ENCODE results near the gene USP40.

The USP40 gene

DNA sequence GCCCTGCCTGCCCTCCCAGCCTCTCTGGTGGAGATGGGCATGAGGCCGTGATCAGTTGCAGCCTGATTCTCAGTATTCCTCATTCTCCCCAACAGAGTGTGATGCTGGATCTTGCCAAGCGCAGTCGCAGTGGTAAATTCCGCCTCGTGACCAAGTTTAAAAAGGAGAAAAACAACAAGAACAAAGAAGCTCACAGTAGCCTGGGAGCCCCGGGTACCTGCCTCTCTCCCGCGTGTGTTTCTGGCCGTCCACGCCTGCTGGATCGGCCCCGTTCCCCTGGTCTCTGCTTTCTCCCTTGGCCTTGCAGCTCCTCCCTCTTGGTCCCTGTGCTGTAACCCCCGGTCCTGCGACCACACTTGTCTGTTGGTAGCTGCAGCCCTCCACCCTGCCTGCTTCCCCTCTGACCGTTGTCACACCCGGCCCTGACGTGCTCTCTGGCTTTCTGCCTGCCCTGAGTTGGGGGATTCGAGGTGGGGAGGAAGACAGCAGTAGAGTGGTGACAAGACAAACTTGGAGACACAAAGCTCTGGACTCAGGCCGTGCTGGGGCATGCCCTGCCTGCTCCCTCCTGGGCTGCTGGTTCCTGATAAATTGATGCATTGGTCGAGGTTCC is 99.5 kb downstream of the USP40 start:
- DNase-seq (ENCODE audit: low read depth) = no peak
- H3K4me3 ChIP-seq (ENCODE audit: control insufficient read depth, low read depth, low read length) = no peak overlapping the region
- TF ChIP-seq, protein P1, sequence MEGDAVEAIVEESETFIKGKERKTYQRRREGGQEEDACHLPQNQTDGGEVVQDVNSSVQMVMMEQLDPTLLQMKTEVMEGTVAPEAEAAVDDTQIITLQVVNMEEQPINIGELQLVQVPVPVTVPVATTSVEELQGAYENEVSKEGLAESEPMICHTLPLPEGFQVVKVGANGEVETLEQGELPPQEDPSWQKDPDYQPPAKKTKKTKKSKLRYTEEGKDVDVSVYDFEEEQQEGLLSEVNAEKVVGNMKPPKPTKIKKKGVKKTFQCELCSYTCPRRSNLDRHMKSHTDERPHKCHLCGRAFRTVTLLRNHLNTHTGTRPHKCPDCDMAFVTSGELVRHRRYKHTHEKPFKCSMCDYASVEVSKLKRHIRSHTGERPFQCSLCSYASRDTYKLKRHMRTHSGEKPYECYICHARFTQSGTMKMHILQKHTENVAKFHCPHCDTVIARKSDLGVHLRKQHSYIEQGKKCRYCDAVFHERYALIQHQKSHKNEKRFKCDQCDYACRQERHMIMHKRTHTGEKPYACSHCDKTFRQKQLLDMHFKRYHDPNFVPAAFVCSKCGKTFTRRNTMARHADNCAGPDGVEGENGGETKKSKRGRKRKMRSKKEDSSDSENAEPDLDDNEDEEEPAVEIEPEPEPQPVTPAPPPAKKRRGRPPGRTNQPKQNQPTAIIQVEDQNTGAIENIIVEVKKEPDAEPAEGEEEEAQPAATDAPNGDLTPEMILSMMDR (conservative IDR thresholded peaks at IDR 0.05; ENCODE audit: control insufficient read depth, insufficient read depth, low read depth, low read length) = no peak

DNA sequence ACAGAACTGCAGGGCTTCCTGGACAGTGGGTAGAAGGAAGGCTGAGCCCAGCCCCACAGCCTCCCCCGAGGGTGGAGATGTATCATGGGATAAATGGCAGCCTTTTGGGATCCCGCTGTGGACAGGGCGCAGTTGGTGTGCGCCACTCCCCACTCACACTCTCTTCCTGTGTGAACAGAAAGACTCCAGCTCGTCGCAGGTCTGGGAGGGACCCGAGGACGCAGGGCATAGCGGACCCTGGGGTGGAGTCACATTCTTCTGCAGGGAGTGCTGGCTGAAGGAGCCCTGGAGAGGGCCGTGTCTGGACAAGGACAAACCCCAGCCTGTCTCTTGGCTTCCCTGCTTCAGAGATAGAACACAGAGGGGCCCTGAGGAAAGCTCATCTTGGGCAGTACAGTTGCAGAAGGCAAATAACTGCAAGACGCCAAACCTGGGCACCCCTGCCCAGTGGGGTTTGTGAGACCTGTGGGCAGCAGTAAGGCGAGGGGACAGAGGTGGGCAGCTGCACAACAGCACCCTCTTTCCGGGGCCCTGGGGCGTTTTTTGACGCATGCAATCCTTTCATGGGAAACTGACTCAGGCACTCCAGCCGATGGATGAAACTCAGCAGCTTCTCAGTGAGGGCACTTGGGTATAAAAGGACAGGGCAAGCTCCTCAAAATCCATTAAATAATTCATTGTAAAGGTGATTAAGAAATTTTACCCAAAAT is 101.9 kb downstream of the USP40 start:
- TF ChIP-seq, protein P1 (conservative IDR thresholded peaks at IDR 0.05; ENCODE audit: control insufficient read depth, insufficient read depth, low read depth, low read length) = no peak
- H3K4me3 ChIP-seq (ENCODE audit: control insufficient read depth, low read depth, low read length) = no peak overlapping the region

DNA sequence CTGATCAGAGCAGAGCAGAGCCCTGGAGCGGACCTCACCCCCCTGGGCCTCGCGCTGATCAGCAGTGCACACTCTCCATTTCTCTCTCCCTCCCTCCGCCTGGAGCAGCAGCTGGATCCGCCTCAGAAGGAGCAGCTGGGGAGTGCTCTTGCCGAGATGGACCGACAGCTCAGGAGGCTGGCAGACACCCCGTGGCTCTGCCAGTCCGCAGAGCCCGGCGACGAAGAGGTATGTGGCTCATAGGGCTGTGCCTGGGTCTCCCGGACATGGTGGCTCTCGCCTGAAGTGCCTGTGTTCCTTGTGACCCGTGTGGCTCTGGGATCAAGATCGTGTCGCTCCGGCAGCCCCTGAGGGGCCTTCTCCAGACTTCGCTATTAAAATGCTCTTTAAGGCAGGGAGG is 102.5 kb downstream of the USP40 start:
- H3K4me3 ChIP-seq (ENCODE audit: control insufficient read depth, low read depth, low read length) = no peak overlapping the region
- DNase-seq (ENCODE audit: low read depth) = no peak
- TF ChIP-seq, protein P1 (conservative IDR thresholded peaks at IDR 0.05; ENCODE audit: control insufficient read depth, insufficient read depth, low read depth, low read length) = no peak

More for the DNA sequence above, 101.9 kb downstream of the USP40 start:
- DNase-seq (ENCODE audit: low read depth) = no peak

DNA sequence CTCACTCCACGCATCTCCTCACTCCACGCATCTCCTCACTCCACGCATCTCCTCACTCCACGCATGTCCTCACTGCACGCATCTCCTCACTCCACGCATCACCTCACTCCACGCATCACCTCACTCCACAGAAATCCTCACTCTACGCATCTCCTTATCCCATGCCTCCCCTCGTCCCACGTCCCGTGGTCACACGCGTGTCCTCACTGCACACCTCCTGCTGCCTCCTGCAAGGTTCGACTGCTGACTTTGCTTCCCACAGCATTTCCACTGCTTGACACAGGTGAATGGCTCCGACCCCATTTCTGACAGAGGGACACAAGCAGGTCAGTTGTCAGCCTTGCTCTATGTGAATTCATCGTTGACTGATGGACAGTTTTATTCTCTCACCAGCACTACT is 103.0 kb downstream of the USP40 start:
- DNase-seq (ENCODE audit: low read depth) = no peak
- no peak overlapping the region for H3K4me3 ChIP-seq (ENCODE audit: control insufficient read depth, low read depth, low read length)
- TF ChIP-seq, protein P1 (conservative IDR thresholded peaks at IDR 0.05; ENCODE audit: control insufficient read depth, insufficient read depth, low read depth, low read length) = no peak

DNA sequence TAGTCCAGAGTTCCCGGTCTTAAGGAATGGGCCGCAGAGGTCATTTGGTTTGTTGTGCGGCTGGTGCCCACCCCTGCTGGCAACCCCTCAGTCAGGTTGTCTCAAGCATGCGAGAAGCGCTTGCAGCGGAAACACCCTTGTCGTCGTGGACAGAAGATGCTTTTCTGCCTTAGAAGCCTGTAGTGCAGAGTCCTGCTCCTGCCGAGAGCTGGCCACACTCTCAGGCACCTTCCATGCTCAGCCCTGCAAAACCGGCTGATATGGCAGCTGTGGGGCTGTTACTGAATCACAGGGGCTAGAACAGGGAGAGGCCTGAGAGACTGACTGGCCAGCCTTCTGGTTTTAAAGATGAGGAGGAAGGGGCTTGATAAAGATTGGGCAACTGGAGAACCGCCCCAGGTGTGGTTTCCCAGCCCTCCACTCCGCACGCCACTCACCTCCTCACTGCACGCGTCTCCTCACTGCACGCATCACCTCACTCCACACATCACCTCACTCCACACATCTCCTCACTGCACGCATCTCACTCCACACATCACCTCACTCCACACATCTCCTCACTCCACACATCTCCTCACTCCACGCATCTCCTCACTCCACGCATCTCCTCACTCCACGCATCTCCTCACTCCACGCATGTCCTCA is 103.6 kb downstream of the USP40 start:
- H3K4me3 ChIP-seq (ENCODE audit: control insufficient read depth, low read depth, low read length) = no peak overlapping the region
- no peak for DNase-seq (ENCODE audit: low read depth)
- TF ChIP-seq, protein P1 (conservative IDR thresholded peaks at IDR 0.05; ENCODE audit: control insufficient read depth, insufficient read depth, low read depth, low read length) = no peak

DNA sequence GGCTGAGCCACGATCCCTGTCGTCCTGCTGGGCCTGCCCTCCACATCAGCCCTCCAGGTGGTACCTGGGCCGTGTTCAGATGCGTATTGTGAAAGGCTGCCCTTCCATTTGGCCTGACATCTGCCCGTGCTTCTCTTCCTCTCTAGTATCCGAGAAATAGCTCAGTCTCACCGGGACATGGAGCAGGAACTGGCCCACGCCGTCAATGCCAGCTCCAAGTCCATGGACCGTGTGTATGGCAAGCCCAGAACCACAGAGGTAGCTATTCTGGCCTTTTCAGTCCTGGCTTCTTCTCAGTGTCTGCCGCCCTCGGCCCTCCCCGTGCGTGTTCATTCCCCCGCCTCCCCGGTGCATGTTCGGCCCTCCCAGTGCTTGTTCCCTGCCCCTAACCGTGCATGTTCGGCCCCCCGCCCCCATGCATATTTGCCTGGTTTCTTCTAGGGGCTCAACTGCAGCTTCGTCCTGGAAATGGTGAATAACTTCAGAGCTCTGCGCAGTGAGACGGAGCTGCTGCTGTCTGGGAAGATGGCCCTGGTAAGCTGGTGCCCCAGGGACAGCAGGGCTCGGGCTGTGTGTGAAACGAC is 104.3 kb downstream of the USP40 start:
- no peak for DNase-seq (ENCODE audit: low read depth)
- TF ChIP-seq, protein P1 (conservative IDR thresholded peaks at IDR 0.05; ENCODE audit: control insufficient read depth, insufficient read depth, low read depth, low read length) = no peak
- no peak overlapping the region for H3K4me3 ChIP-seq (ENCODE audit: control insufficient read depth, low read depth, low read length)

Measured in fibroblast of mammary gland (primary cell).